Measurements from ENCODE around the gene RSPO1. TPM values are rescaled to one million over a fixed set of nuclear protein-coding genes. Genes with fewer than 3 reads are reported as not detected.

Gene RSPO1
- polyA plus RNA-seq, 1 donor (not counting 4 experiments of a cell fraction or from before 2014, with no cell fraction given), result not detected

DNA sequence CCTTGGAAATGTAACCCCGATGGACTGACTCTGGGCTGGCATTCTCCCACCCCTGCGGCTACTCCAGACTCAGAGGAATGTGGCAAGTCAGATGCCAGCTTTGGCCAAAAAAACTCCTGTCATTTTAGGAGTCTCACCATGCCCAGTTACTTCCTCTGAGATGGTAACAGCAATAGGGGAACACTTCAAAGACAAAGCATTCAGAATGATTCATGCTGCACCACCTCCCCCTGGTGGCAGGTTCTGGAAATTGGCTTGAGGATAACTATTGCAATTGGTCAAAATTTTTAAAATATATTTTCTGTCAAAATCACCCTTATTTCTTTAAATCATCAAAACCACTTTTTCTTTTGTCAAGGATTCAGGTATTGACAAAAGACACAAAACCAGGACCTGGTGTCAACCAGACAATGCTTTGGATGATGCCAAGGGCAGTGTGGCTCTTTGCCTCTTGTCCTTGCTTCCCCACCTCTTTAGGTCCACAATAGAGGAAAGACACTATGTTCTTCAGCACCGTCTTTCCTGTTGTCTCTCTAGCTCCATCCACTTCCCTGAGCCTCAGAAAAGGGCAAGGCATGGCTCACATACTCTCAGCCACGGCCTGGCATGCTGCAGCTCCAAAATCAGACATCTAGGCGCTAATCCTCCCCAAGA is 47.8 kb upstream of the RSPO1 start:
- Histone ChIP-seq H2AFZ (ENCODE audit: control insufficient read depth, low read length) (no peak overlapping the region), H3K79me2 (ENCODE audit: control insufficient read depth, insufficient read depth, low read length) (no peaks in the 10 kb centered on the region), H3K9me1 (ENCODE audit: control insufficient read depth, extremely low read depth, insufficient read depth, low read length) (no peaks in the 10 kb centered on the region), H3K36me3 (ENCODE audit: control insufficient read depth in 2 of 2, extremely low read depth in 1 of 2, insufficient read depth in 2 of 2, low read length in 2 of 2) (peaks cover 20 to 22% of the 10 kb centered on the region in 2 experiments), H4K20me1 (ENCODE audit: control insufficient read depth, extremely low read depth, insufficient read depth, low read length) (no peaks in the 10 kb centered on the region), H3K4me3 (ENCODE audit: control insufficient read depth in 2 of 3, extremely low read depth in 1 of 3, insufficient read depth in 2 of 3, low read depth in 1 of 3, low read length in 3 of 3) (no peak overlapping the region), H3K9me3 (ENCODE audit: control insufficient read depth, low read depth, low read length) (no peaks in the 10 kb centered on the region), H3K9ac (ENCODE audit: control insufficient read depth, extremely low read depth, insufficient read depth, low read length) (no peak overlapping the region), H3K27ac (ENCODE audit: control insufficient read depth, insufficient read depth, low read length) (no peak overlapping the region), H3K27me3 (ENCODE audit: control insufficient read depth, extremely low read depth, insufficient read depth, low read length) (no peaks in the 10 kb centered on the region), H3K4me1 (ENCODE audit: control insufficient read depth, extremely low read depth, insufficient read depth, low read length) (no peaks in the 10 kb centered on the region), H3K4me2 (ENCODE audit: control insufficient read depth, extremely low read depth, insufficient read depth, low read depth, low read length) (no peak overlapping the region)
- dilution Hi-C loops (cut with MboI; ENCODE audit: extremely low pct_ligation_motif_present, low sequenced_read_pairs), result loop anchor here (25.0 kb wide), 1 partner anchor 95 kb away; the partner anchor contains the start of gene GNL2
- TF ChIP-seq EZH2 (IDR thresholded peaks at IDR 0.05; ENCODE audit: low read length), result no peak
- TF ChIP-seq, protein P1, sequence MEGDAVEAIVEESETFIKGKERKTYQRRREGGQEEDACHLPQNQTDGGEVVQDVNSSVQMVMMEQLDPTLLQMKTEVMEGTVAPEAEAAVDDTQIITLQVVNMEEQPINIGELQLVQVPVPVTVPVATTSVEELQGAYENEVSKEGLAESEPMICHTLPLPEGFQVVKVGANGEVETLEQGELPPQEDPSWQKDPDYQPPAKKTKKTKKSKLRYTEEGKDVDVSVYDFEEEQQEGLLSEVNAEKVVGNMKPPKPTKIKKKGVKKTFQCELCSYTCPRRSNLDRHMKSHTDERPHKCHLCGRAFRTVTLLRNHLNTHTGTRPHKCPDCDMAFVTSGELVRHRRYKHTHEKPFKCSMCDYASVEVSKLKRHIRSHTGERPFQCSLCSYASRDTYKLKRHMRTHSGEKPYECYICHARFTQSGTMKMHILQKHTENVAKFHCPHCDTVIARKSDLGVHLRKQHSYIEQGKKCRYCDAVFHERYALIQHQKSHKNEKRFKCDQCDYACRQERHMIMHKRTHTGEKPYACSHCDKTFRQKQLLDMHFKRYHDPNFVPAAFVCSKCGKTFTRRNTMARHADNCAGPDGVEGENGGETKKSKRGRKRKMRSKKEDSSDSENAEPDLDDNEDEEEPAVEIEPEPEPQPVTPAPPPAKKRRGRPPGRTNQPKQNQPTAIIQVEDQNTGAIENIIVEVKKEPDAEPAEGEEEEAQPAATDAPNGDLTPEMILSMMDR (optimal IDR thresholded peaks at IDR 0.05 in 1 of 3, IDR thresholded peaks at IDR 0.05 in 1 of 3, conservative IDR thresholded peaks at IDR 0.05 in 1 of 3; ENCODE audit: extremely low read depth in 1 of 3, insufficient read depth in 2 of 3, low read length in 3 of 3), result peak; percentile 72 to 82 (median 76)
- DNase-seq (ENCODE audit: low read depth, low spot score), result peak; percentile 33
- peak; percentile 82 for FAIRE-seq

DNA sequence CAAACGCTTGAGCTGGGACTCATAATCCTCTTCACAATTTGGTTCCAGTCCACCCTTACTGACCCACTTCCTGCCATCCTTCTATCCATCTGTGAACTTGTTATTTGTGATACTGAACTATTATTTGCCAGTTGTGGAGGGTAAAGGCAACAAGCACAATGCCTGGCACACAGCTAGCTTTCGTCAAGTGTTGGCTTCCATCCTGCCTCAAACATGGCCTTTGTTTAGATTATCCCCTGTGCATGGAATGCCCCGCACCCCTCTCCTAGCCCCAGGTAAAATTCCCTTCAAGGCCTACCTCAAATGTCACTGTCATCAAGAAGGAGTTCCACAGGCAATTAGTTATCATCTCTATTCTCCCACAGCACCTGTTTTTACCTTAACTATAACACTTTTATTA is 46.2 kb upstream of the RSPO1 start:
- Histone ChIP-seq H3K79me2 (ENCODE audit: control insufficient read depth, insufficient read depth, low read length) (no peaks in the 10 kb centered on the region), H3K9ac (ENCODE audit: control insufficient read depth, extremely low read depth, insufficient read depth, low read length) (no peak overlapping the region), H3K36me3 (ENCODE audit: control insufficient read depth in 2 of 2, extremely low read depth in 1 of 2, insufficient read depth in 2 of 2, low read length in 2 of 2) (peaks cover 13 to 15% of the 10 kb centered on the region in 2 experiments), H4K20me1 (ENCODE audit: control insufficient read depth, extremely low read depth, insufficient read depth, low read length) (no peaks in the 10 kb centered on the region), H3K9me3 (ENCODE audit: control insufficient read depth, low read depth, low read length) (no peaks in the 10 kb centered on the region), H3K4me1 (ENCODE audit: control insufficient read depth, extremely low read depth, insufficient read depth, low read length) (no peaks in the 10 kb centered on the region), H3K4me2 (ENCODE audit: control insufficient read depth, extremely low read depth, insufficient read depth, low read depth, low read length) (no peak overlapping the region), H3K27me3 (ENCODE audit: control insufficient read depth, extremely low read depth, insufficient read depth, low read length) (no peaks in the 10 kb centered on the region), H3K27ac (ENCODE audit: control insufficient read depth, insufficient read depth, low read length) (no peak overlapping the region), H2AFZ (ENCODE audit: control insufficient read depth, low read length) (no peak overlapping the region), H3K4me3 (ENCODE audit: control insufficient read depth in 2 of 3, extremely low read depth in 1 of 3, insufficient read depth in 2 of 3, low read depth in 1 of 3, low read length in 3 of 3) (no peak overlapping the region), H3K9me1 (ENCODE audit: control insufficient read depth, extremely low read depth, insufficient read depth, low read length) (no peaks in the 10 kb centered on the region)
- FAIRE-seq, result no peak
- DNase-seq (ENCODE audit: low read depth, low spot score), result no peak
- TF ChIP-seq, protein P1 (optimal IDR thresholded peaks at IDR 0.05 in 1 of 3, IDR thresholded peaks at IDR 0.05 in 1 of 3, conservative IDR thresholded peaks at IDR 0.05 in 1 of 3; ENCODE audit: extremely low read depth in 1 of 3, insufficient read depth in 2 of 3, low read length in 3 of 3), result no peak
- TF ChIP-seq EZH2 (IDR thresholded peaks at IDR 0.05; ENCODE audit: low read length), result no peak
- dilution Hi-C loops (cut with MboI; ENCODE audit: extremely low pct_ligation_motif_present, low sequenced_read_pairs), result loop anchor here (25.0 kb wide), 1 partner anchor 94 kb away; the partner anchor contains the start of gene GNL2

Measured in keratinocyte (primary cell).